Measurements from ENCODE around the gene IFT80. TPM values are rescaled to one million over a fixed set of nuclear protein-coding genes. Genes with fewer than 3 reads are reported as not detected.
A peak's percentile ranks its signal among the peaks of the same experiment; 100 is the strongest.

The IFT80 gene
- 32.7 and 41.1 TPM in 2 replicates for total RNA-seq (2014; rRNA removed; shearing (Covaris generic))

DNA sequence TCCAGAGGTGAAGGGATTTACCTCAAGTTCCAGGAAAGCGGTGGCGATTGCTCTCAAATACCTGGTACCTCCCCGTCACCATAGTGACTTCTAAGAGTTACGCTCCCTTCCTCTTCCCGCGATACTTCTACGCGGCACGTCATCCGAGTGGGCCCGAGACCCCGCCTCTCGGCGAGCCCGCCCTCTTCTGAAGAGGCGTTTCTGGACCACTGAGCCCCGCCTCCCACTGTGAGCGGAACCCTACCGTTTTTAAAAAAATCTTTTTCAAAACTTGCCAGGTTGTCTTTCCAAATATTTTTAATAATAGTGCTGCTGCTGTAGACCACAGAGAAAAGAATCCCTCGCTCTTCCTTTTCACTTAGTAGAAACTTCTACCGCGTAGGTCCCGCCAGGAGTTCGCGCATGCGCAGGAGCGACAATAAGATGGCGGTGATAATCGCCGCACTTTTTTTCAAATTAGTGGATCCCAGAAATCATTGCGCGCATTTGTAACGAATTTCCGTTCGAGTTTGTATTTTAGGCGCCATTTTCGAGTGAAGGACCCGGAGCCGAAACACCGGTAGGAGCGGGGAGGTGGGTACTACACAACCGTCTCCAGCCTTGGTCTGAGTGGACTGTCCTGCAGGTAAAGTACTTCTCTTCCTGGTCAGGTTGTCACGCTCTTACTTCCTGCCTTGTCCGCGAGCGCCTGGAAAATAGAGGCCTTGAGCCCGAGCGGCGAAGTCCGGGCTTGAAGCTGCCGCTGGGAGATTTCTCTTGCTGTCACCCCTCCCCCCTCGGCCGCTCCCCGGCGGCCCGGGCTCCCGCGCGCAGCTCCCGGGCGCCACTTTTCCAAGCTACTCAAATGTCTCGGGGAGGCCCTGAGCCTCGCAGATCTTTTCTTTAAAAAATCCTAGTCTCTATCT is at the start of gene IFT80, which contains the start of gene SMC4:
TSS of gene IFT80 (minus strand) at position 101 of the 905 bp plus-strand sequence. CDS start 14,625 bp downstream, outside the sequence.
TSS of gene SMC4 (plus strand) at position 526 of the 905 bp plus-strand sequence. CDS start 1,177 bp downstream, outside the sequence.
- DNase-seq (ENCODE audit: low spot score) = peak; percentile 93

DNA sequence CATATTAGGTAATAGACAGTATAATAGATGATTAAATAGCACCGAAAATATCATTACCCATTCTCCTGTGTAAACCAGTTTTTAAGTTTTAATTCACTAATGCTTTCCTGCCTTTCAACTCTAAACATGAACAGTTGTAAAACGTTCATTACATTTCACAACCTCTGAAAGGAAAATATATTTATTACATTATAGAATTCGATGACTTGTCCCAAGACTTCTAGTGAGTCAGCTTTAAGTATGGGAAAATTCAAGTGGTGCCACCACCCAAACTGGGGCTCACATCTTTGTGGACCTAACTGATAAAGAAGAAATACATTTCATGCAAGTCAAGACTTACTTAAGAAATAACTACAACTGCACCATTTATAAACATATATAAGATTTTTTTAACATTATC is 48.5 kb upstream of the IFT80 start:
- DNase-seq (ENCODE audit: low spot score) = peak; percentile 49

DNA sequence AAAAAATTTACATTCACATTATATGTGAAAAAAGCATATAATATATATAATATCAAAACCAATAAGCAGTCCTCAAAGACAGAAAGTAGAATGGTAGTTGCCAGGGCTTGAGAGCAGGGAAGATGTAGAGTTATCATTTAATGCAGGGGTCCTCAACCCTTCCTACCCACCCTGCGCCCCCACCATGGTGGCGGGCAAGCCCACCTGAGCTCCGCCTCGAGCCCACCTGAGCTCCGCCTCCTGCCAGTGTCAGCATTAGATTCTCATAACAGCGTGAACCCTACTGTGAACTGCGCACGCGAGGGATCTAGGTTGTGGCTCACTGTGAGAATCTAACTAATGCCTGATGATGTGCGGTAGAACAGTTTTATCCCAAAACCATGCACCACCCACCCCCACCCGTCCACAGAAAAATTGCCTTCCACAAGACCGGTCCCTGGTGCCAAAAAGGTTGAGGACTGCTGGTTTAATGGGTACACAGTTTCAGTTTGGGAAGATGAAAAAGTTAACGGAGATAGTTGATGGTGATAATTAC is 47.6 kb upstream of the IFT80 start:
- no peak for DNase-seq (ENCODE audit: low spot score)

DNA sequence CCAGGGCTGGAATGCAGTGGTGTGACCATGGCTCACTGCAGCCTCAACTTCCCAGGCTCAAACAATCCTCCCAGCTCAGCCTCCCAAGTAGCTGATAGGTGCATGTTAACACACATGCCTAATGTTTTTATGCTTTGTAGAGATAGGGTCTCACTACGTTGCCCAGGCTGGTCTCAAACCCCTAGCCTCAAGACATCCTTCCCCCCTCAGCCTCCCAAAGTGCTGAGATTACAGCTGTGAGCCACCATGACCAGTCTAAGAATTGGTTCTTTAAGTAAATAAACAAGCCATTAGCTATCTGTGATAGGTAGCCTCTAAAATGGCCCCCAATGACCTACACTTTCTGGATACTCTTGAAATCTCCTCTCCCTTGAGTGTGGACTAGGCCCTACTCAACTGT is 46.8 kb upstream of the IFT80 start:
- no peak for DNase-seq (ENCODE audit: low spot score)

DNA sequence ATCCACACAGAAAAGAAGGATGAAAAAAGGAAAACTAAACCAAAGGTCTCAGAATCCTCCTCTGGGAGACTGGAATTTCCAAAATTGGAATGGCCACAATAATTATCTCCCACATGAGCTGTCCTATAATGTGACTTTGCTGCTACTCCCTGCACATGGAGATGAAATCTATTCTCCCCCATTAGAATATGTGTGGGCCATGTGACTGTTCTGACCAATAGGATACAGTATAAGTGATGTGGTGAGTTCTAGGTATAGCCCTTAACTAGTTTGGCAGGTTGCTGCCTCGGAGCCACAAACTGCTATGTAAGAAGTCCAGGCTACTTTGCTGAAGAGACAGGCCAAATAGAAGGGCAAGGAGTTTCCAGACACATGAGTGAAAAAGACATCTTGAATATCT is 45.4 kb upstream of the IFT80 start:
- DNase-seq (ENCODE audit: low spot score) = no peak

DNA sequence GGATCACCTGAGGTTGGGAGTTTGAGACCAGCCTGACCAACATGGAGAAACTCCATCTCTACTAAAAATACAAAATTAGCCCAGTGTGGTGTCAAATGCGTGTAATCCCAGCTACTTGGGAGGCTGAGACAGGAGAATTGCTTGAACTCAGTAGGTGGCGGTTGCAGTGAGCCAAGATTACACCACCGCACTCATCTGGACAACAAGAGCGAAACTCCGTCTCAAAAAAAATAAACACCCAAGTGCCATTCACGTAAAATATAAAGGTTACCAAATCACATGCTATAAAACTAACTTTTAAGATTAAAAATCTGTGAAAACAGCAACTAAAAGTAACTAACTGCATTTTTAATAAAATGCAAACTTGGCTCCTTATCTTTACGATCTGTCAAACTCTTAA is 41.7 kb upstream of the IFT80 start:
- no peak for DNase-seq (ENCODE audit: low spot score)

DNA sequence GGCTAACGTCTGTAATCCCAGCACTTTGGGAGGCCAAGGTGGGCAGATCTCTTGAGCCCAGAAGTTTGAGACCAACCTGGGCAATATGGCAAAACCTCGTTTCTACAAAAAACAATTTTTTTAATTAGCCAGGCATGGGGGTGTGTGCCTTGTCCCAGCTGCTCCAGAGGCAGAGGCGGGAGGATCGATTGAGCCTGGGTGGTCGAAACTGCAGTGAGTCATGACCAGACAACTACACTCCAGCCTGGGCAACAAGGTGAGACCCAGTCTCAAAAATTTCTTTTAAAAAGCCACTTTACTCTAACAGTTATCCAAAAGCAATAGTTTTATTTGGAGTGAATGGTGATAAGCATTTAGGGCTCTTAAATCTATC is 38.0 kb upstream of the IFT80 start:
- DNase-seq (ENCODE audit: low spot score) = no peak

DNA sequence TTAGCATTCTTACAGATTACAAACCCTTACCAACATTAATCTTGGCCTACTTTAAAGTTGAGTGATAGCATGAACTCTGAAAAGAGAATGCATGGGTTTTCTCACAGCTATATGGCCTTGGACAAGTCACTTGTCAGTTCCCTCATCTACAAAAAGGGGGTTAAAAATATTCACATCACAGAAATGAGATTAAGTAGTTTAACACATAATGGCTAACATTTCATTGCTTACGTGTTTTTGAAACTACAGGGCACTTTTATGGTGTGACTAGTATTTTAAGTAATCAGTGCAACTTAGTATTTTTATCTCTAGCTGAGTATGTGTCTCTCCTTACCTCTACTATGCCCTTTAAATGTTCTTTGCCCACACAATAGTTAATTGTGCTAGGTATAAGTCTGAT is 36.7 kb upstream of the IFT80 start:
- no peak for DNase-seq (ENCODE audit: low spot score)

DNA sequence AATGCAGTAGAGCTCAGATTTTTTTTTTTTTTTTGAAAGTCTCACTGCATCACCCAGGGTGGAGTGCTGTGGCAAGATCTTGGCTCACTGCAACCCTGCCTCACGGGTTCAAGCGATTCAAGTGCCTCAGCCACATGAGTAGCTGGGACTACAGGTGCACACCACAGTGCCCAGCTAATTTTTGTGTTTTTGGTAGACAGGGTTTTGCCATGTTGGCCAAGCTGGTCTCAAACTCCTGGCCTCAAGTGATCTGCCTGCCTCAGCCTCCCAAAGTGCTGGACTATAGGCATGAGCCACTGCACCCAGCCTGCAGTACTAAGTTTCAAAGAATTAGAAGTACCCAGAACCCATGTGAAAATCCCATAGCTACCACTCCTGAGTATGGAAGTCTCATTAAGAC is 36.1 kb upstream of the IFT80 start:
- no peak for DNase-seq (ENCODE audit: low spot score)

DNA sequence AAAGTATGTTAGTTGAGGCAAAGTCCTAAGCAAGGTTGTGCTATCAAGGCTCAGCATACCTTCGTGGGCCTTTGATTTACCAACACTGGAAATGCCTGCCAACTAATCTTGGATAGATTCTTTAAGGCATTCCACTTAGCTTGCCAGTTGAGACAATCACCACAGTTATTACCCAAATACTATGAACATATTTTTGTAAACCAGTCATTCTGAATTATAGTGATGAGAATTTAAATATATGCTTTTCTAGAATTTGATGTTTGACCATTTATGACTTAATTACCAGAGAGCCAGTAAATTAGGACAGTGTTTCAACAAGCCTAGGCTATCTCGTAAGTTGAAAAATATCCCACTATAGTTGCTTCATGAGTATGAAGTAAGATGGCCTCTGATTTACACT is 35.0 kb upstream of the IFT80 start:
- DNase-seq (ENCODE audit: low spot score) = no peak

DNA sequence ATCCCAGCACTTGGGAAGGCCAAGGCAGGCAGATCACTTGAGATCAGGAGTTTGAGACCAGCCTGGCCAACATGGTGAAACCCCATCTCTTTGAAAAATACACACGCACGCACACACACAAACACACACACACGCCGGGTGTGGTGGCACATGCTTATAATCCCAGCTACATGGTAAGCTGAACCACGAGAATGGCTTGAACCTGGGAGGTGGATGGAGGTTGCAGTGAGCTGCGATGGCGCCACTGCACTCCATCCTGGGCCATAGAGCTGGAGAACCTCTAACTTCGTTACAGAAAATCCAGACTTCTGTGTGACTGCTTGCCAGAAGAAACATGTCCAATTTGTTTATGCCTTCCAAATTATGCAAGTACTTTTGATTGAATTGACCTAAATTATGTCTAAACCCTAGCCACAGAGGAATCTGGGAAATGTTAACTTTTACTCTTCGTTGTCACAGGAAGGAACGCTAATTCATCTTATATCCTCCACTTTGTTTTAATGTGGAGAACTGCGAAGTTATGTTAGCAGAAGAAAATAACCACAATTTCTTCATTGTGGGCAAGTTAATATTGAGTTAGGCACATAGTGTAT is 28.9 kb upstream of the IFT80 start:
- DNase-seq (ENCODE audit: low spot score) = no peak

DNA sequence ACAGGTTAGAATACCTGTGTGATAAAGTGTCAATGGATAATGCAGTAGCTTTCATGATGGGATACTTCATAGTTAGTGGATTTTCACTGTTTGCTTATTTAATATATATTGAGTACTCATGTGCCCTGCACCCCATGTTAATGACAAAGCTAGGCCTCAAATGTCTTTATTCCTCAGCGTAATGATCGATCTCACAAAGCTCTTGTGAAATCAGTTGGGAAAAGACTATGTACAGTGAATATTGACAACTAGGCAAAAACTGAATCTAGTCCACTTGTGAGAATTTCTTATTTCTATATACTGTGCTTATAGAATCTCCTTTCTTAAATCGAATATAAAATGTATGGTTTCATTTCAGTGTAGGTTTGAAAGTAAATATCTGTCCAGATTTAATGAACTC is 18.3 kb upstream of the IFT80 start:
- DNase-seq (ENCODE audit: low spot score) = no peak

DNA sequence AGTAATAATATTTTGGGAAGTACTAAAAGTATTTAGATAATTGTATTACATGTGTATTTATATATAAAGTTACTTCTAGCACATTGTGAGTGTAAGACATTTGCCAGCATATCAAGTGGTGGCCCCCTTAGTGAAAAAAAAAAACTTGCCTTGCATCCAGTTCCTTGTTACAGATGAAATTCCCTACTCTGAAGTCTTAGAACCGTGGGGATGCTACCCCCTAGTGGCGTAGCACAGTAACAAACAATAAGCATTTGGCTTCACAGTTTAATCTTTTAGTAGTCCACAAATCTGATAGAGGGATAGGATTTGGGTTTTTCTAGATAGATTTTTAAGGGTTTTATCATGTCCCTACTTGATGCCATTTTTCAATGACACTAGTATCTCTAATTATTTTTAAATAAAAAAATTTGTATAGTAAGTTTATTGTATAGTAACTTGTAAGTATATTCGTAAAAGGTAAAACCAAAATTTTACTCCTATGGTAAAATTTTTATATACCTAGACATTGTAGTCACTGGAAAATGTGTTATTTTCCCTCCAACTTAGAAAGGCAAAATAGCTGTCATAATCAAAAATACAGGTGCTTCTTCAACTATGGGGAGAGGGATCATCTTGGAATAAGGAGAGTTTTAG is 14.7 kb upstream of the IFT80 start:
- peak; percentile 82 for DNase-seq (ENCODE audit: low spot score)

DNA sequence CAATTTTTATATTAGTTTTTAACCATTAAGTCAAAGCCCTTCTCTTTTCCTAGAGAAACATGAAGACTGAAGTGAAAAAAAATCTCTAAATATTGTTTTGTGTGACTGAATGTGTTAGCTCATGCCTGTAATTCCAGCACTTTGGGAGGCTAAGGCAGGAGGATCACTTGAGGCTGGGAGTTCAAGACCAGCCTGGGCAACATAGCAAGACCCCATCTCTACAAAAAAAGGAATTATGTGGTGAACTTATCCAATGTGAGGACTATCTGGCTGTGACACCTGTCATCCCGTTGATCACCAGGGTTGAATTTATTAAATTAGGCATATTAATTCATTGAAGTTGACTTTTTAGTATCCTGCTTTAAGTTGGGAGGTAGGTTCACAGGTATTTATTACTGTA is 13.5 kb upstream of the IFT80 start:
- no peak for DNase-seq (ENCODE audit: low spot score)

DNA sequence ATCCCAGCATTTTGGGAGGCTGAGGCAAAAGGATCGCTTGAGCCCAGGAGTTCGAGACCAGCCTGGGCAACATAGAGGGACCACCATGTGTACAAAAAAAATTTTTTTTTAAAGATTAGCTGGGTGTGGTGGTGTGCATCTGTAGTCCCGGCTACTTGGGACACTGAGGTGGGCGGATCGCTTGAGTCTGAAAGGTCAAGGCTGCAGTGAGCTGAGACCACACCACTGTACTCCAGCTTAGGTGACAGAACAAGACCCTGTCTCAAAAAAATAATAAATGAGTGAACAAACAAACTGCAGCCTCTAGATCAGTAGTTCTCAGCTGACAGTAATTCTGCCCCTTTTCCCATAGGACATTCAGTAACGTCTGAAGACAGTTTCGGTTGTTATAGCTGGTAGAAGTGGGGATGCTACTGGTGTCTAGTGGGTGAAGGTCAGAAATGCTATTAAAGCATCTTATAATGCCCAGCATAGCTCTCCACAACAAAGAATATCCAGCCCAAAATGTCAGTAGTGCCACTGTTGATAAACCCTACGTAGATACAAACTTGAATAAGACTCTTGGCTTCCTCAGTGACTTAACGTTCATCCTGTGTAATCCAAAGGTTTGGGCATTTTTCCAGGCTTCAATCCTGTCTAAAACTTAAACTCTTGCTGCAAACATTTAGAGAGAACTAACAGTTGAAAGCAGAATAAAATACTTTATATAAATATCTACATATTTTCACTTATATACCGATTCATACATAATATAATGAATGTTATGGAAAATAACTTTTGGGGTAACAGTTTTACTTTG is 11.0 kb upstream of the IFT80 start:
- no peak for DNase-seq (ENCODE audit: low spot score)

DNA sequence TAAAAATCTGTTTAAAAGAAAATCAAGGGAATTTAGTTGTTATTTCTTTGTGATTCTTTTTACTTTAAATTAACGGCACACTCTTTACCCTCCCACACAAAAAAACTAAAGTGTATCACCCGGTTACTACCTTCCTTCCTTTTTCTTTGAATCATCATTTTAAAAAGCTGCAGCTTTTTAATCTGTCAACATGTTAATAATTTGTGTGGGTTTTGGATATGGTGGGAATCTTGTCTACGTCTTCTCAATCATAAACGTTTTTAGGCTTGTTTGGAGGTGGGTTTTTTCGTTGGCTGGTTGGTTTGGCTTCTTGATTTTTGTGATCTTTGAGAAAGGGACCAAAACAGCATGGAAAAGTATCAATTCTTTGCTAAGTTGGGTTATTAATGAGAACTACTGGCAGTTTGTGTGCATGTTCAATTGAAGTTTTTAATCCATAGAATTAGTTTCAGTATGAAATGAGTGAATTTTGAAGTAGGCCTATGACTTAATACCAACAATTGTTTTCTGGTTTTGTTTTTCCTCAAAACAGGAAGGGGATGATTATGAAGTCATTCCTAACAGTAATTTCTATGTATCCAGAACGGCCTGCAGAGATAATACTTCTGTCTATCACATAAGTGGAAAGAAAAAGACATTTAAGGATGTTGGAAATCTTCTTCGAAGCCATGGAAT is 4.9 kb upstream of the IFT80 start:
- peak; percentile 36 for DNase-seq (ENCODE audit: low spot score)

DNA sequence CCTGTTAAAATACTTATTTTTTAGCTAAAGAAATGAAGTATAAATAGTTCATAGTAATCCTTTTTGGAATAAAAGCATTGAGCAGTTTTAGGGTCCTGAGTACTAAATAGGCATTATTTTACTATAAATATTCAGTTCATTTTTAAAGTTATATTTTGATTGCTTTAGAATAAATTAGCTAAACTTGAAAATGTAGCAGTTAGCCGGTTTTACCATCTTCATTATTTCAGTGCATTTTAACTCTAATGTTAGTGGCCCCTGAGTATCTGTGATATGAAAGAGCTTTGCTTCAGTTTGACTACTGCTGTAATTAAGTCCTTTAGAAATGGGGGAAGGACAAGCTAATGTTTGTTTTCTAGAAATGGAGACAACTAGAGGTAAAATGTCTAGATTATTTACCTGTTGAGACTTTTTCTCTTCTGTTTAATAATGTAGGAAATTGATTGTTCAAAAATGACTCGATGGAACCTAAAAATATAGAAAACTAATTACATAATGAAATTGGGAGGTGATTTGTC is 4.1 kb upstream of the IFT80 start:
- peak; percentile 14 for DNase-seq (ENCODE audit: low spot score)

DNA sequence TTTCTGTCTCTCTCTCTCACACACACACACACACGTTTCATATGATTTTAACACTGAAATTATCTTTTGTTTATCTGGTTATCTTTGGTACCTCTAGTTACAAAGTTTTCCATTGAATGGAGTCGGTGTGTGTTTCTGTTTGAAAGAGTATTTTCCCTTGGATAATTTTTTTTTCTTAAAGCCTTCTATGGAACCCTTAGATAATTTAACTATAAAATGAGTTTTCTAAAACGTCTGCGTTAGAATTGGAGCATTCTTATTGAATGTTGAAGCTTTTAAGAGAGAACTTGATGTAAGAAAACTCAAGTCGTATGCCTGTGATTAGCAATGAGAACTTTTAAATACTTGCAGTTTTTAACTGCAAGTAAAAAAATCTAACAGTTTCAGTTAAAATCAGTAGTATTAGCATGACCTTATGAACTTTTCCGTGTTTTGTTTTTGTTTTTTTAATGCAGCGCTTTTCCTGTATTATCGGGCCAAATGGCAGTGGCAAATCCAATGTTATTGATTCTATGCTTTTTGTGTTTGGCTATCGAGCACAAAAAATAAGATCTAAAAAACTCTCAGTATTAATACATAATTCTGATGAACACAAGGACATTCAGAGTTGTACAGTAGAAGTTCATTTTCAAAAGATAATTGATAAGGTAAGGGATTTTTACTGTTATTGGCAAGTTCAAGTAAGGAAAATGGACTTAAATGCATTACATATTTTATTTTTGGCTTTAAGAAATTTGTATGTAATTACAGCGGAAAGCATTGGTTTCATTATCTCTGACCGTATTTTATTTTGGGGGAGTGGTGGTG is 3.4 kb upstream of the IFT80 start:
- no peak for DNase-seq (ENCODE audit: low spot score)

DNA sequence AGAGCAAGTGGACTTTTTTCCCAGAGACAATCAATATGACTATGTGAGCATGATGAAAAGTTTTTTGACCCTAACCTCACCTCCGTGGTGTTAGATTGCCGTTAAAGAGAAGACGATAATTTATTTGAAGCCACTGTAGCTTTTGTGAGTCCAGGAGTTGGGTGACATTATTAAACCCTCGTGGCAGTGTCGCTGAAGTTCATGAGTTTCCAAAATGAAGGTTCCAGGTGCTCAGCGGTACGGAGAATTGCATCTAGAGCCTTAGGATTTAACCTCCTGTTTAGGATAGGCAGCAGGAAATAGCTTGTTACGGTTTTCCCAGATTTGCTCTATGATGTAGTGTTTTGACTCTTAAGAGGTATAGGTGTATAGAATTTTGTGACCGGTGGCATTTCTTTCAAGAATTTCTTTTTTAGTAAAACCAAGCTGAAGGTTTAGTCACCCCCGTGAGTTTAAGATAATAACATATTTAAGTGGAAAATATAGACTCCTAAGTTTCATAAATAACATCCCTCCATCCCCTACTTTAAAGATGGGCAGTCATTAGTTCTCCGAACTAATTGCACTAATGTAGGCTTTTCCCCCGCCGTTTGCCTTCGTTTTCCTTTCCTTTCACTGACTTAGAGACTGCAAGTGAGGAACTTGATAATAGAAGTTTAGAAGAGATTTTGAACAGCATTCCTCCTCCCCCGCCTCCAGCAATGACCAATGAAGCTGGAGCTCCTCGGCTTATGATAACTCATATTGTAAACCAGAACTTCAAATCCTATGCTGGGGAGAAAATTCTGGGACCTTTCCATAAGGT is 2.5 kb upstream of the IFT80 start:
- peak; percentile 70 for DNase-seq (ENCODE audit: low spot score)

Data from A172 (cell line).